GM12873 (cell line): ENCODE measurements around the gene DDX10.

Source experiments
- CTCF ChIP-seq: IDR thresholded peaks from 2 replicates; pipeline ENCODE4 v1.5.1; 2012; ENCODE audit warnings: low read depth, mild to moderate bottlenecking, moderate library complexity, low read length, control low read depth; ENCODE audit not compliant: insufficient read depth; ENCODE audit errors: missing control alignments

The DDX10 gene

GRCh38 chr11:108875134-108875533, 210.3 kb downstream of the DDX10 start:
- no peak for TF ChIP-seq CTCF

- no peak for TF ChIP-seq CTCF
These were observed 212.3 kb downstream of the DDX10 start for GRCh38 chr11:108877178-108877577.

GRCh38 chr11:108880510-108880909, 215.6 kb downstream of the DDX10 start:
- no peak for TF ChIP-seq CTCF

GRCh38 chr11:108881131-108881530, 216.3 kb downstream of the DDX10 start:
- TF ChIP-seq CTCF: no peak

GRCh38 chr11:108882211-108882831, 217.5 kb downstream of the DDX10 start:
- TF ChIP-seq CTCF: no peak

- no peak for TF ChIP-seq CTCF
These were observed 221.3 kb downstream of the DDX10 start for GRCh38 chr11:108886005-108886659.

- TF ChIP-seq CTCF: no peak
These were observed 221.8 kb downstream of the DDX10 start for GRCh38 chr11:108886660-108887009.
